T1000 (cell line): Measurements from ENCODE around the gene SAA1.
"Not testable (repeated sequence)": the region's sequence is repeated elsewhere in the genome, so short reads cannot be mapped to it uniquely, and the experiment has no call there.

Source experiments
- DNase-seq: peaks from one replicate; lab custom pipeline; 2025; ENCODE audit warnings: mixed read lengths; lab: John Stamatoyannopoulos, UW

SAA1 gene

DNA sequence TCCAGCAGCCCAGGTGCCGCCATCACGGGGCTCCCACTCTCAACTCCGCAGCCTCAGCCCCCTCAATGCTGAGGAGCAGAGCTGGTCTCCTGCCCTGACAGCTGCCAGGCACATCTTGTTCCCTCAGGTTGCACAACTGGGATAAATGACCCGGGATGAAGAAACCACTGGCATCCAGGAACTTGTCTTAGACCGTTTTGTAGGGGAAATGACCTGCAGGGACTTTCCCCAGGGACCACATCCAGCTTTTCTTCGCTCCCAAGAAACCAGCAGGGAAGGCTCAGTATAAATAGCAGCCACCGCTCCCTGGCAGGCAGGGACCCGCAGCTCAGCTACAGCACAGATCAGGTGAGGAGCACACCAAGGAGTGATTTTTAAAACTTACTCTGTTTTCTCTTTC, at the start of gene SAA1:
Gene SAA1 (plus strand): TSS at position 316 of the 400 bp plus-strand sequence. CDS start 624 bp downstream, outside the sequence.
- no peak for DNase-seq

DNA sequence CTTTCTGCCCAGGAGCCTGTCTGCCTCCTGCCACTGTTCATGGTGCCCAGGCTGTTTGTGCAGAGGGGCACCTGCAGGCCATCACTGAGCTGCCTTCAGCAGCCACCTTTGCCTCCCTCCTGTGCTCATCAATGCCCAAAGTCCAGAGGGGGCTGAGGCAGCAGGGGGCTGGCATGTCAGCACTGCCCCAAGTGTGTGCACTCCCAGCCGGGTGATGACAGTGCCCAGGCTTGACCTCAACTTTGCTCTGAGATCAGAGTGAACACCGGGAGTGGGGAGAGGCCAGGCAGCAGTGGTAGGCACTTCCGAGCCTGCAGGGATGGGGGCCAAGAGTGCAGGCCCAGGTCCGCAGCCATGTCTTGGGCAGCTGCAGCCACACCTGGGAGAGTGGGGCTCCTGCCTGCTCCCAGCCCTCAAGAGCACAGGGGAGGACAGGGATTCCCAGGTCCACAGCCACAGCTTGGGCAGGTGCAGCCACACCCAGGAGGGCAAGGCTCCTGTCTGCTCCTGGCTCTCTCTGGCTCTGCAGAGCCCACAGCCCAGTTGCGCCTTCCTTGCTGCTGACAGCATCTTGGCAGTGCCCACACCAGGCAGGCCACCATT, 44.7 kb upstream of the SAA1 start:
- no peak for DNase-seq

DNA sequence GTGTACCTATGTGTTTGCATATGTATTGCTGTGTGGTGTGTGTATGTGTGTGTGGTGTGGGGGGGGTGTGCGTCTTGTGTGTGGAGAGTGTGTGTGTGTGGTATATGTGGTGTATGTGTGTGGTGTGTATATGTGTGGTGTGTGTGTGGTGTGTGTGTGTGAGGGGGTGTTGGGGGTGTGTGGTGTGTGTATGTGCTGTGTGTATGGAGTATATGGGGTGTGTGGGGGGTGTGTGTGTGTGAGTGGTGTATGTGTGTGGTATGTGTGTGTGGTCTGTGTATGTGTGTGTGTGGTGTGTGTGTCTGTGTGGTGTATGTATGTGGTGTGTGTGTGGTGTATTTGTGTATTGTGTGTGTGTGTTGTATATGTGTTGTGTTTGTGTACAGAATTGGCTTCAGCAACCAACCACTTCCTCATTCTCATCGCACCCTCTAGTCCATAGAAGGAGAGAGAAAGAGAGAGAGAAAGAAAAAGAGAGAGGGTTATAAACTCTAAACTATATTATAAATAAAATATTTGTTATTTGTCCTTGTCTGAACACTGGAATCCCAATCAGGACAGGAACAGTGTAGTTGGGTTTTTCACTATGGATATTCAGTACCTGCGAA, 43.1 kb upstream of the SAA1 start:
- no peak for DNase-seq

DNA sequence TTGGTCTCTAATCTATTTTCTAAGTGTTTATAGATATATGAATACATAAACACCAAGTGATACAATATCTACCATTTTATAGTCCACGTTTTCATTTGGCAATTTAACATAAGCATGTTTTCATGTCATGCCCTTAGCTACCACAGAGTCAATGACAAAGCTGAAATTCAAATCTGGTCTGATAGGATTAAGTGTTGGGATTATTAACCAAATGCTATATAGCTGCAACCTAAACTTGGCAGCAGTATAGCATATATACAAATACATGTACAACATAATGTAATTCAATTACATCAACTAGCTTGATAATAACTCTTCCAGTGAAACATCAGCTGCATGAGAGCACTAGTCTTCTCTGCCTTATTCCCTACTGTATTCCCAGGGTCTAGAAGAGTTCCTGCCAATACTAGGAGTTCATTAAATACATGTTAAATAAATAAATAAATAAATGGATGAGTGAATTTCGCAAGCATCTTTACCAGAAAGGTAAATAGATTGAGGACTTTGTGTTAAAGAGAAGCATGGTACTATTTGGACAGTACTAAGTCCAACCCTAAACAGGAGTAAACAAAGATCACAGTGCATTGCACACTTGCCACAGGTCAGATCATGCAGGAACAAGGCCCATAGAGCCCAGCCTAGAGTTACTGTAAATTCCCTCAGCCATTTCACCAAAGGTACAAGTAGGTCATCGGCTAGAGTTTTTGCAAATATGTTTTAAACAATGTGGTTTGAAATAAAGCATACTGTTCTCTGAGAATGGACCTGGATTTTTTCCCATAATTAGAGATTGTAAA, 42.3 kb upstream of the SAA1 start:
- no peak for DNase-seq

DNA sequence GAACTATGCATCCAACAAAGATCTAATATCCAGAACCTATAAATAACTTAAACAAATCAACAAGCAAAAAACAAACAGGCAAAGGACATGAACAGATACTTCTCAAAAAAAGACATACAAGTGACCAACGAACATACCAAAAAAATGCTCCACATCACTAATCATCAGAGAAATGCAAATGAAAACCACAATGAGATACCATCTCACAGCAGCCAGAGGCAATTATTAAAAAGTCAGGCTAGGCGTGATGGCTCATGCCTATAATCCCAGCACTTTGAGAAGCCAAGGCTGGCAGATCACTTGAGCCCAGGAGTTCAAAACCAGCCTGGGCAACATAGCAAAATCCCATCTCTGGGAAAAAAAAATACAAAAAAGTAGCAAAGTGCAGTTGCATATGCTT, 40.2 kb upstream of the SAA1 start:
- DNase-seq: no peak

DNA sequence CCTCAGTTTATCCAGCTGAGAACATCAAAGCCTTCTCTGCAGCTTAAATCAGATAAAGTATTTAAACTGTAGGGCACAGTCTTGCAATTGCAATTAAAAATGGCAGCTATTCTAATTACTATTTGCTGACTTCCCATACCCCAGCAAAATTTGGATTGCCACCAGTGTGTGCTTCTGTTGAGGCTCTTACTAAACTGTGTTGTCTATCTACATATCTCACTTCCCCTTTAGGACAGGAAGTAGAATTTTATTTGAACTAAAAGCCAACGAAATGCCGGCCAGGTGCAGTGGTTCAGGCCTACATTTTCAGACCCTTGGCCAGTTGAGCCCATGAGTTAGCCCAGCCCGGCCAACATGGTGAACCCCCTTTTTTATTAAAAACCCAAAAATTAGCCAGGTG, 36.6 kb upstream of the SAA1 start:
- no peak for DNase-seq

DNA sequence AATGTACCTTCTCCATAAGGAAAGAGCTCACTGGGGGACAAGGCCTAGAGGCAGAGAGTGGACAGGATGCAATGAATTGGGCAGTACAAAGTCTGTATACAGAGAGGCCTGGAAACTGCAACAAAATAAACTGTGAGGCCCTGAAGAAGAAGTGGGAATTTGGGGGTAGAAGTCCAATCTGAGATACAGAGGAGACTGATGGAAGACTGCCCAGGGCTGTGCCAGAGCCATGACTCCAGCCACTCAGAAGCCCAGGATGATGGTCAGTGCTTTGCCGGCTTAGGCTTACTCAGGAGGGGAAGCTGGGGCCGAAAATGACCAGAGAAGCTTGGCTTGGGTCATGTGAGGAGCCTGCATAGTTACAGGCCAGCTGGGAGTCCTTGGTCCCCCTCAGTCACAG, 35.2 kb upstream of the SAA1 start:
- DNase-seq: no peak

DNA sequence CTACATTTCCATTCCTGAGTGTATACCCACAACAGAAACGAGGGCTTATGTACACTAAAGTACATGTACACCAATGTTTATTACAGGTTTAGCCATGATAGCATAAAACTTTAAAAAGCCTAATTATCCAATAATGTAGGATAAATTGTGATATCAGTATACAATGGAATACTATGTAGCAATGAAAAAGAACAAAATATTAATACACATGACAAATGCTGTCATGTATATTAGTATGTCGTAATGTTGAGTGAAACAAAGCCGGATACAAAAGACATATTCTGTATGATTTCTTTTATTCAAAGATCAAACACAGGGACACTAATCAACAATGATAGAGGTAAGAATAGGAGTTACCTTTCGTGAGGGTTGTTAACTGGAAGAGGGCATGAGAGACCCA, 32.2 kb upstream of the SAA1 start:
- DNase-seq: no peak

DNA sequence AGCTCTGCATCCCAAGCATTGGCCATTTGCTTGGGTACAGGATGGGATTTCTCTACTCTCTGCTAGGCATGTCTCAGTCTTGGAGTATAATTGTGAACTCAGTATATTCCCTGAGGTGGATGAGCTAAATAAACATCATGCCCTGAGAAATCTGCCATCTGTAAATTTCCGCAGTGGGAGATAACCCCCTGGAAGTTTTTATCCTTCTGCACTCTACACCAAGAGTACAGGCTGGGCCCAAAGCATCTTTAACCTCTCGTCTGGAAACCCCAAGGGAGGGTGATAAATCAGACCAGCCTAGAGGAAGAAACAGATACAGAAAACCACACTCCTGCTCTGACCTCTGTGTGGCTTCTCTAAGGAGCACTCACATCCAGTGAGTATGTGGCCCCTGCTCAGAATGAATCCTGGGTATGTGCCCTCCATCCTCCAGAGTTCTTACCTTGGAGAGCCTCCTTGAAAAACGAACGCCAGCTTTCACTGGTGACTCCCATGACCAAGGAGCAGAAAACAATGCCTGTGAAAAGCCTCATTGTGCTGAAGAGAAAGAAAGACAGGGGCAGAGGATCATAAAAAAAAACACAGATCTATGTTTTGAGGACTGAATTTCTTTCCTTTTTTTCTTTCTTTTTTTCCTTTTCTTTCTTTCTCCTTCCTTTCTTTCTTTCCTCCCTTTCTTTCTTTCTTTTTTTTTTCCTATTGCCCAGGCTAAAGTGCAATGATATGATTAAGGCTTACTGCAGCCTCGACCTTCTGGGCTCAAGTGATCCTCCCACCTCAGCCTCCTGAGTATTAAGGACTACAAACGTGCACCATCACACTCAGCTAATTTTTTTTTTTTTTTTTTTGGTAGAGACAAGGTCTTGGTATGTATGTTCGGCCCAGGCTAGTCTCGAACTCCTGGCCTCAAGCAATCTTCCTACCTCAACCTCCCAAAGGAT, 30.4 kb upstream of the SAA1 start:
- DNase-seq: no peak

DNA sequence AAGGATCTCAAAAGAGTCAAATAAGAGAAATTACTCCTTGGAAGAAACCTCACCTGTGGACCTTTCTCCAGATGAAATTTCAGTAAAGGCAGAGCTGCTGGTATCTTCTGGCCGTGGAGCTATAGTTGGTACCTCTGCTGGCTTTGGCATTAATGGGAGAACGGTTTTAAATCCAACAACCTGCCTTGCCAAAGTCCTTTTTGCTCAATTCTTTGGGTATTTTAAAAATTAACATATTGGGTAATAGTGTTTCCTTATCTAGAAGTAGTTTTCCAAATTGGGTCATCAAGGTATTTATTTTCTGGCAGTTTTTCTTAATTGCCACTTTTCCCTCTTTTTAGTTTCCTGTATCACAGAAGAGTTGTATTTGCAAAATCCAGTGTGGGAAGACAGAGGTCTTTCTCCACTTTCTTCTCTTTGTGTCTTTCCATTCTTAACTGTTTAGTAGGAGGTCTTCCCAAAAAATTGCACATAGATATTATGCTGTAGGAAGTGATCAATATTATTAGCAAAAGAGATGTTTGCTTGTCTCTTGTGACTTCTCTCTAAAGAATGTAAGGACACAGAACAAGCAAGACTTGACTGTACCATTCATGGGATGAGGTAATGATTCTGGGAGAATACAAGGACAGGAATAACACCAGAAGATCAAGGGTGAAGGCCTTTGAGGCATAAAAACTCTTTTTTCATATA, 29.3 kb upstream of the SAA1 start, which contains the start of gene SAA4:
Gene SAA4 (minus strand): TSS at position 139 of the 693 bp plus-strand sequence. CDS start 876 bp downstream, outside the sequence.
- no peak for DNase-seq

DNA sequence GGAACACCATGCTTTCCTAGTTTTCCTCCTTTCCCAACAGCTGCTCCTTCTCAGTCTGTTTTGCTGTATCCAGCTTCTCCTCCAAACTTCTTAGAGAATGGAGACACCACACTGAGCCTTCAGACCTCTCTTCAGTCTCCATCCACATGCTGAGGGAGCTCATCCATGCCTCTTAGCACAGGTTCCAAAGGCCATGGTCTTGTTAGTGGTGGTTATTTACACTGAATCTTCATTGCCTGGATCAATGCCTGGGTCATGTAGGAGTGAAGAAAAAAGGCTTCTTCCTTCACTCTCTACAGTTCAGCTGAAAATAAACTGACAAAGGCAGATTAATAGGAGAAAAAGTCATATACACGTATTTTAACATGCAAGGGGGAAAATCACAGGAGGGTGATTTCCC, 26.4 kb upstream of the SAA1 start:
- no peak for DNase-seq

DNA sequence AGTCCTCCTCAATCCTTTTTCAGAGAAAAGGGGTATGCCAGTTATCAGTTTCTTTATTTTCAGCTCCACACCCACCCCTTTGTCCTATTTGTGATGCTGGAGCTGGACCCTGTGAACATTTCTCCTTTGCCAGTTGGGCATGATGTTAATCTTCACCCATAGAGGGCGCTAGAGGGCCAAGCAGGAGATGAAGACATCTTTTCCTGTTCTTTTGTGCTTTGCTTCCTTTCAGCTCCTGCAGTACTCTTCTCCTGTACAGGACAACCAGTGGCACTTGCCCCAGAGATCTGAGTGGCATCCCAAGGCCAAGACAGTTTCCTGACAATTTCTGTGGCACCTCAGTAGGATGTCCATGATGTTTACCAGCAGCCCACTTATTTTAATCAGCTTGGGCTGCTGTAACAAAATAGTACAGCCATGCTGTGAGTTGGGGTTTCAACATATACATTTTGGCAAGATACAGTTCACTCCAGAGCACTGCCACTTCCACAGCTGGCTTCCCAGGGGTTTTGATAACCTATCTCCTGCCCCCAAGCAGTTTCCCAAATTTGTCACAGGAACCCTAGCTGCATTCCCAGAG, 22.2 kb upstream of the SAA1 start:
- no peak for DNase-seq

DNA sequence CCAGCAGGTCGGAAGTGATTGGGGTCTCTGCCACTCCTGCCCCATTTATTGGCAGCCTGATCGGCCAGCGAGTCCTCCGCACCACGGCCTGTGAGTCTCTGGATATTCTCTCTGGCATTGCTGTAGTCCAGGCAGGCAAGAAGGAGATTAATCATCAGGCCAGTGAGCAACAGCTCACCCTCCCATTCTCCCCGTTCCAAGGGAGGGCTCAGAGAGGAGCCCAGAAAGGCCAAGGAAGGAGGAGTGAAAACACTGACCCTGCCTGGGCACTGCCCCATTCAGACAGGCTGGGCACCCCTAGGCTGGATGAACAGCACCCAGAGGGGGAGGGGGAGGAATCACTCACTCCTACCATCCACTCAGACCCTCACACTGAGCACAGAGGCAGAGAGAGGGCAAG, 20.7 kb upstream of the SAA1 start:
- DNase-seq: no peak

DNA sequence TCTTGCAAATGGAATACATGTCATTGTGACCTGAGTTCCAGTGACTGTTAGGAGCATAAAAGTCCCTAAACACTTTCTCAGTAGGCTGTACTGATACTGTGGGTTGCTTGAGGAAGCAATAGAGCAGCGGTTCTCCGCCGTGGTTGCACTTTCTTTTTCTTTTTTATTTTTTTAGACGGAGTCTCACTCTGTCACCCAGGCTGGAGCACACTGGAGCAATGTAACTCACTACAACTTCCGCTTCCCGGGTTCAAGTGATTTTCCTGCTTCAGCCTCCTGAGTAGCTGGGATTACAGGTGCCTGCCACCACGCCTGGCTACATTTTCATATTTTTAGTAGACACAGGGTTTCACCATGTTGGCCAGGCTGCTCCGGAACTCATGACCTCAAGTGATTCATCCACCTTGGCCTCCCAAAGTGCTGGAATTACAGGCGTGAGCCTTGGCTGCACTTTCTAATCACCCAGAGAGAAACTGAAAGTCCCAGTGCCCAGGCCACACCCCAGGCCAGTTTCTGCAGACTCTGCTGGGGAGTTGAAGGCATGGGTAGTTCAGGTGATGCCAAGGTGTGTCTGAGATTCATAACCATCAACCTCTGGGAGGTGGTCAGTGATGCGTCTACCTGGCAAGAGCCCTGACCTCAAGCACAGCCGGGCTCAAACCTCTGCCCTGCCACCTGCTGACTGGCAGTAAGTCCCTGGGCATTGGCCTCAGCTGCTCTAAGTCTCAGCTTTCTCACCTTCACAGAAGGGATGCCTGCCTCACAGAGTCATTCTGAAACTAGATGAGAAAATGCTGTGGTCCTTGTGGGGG, 19.5 kb upstream of the SAA1 start:
- DNase-seq: not testable (repeated sequence)

DNA sequence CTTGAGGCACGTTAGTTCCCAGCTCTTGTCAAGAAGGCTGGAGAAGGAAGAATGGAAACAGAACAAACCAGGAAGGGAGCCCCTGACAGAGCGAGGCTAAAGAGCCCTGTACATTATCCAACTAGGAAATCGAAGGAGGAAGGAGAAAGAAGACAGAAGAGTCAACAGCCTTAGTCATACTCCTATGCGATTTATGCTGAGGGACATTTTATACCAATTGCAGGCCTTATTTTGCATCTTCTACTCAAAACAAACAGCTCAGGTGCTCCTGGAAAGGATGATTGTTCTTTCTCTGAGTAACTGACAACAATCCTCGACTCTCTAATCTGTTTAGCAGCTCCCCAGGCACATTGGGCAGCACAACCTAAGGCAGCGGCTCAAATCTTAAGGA, 18.9 kb upstream of the SAA1 start:
- DNase-seq: not testable (repeated sequence)

DNA sequence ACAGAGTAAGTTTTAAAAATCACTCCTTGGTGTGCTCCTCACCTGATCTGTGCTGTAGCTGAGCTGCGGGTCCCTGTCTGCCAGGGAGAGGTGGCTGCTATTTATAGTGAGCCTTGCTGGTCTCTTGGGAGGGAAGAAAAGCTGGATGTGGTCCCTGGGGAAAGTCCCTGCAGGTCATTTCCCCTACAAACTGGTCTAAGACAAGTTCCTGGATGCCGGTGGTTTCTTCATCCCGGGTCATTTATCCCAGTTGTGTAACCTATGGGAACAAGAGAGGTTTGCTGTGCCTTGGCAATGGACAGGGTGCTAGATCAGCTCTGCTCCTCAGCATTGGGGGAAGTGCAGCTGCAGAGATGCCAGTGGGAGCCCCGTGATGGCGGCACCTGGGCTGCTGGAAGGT, 17.5 kb upstream of the SAA1 start, which contains the start of gene SAA2:
Gene SAA2 (minus strand): TSS at position 108 of the 400 bp plus-strand sequence. CDS start 657 bp downstream, outside the sequence.
- no peak for DNase-seq

DNA sequence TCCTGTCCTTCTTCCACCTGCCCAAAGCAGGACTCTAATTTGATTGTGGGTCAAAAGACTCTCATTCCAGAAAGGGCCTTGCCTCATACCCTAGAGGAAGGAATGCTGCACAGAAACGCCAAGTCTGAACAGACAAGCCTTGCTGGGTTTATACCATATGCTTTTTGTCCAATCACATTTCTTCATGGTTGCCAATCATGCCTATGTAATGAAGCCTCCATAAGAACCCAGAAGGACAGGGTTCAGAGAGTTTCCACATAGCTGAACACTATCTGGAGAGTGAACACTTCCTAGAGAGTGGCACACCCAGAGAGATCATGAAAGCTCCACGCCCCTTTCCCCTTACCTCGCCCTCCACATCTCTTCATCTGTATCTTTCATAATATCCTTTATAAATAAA, 12.8 kb upstream of the SAA1 start:
- no peak for DNase-seq

DNA sequence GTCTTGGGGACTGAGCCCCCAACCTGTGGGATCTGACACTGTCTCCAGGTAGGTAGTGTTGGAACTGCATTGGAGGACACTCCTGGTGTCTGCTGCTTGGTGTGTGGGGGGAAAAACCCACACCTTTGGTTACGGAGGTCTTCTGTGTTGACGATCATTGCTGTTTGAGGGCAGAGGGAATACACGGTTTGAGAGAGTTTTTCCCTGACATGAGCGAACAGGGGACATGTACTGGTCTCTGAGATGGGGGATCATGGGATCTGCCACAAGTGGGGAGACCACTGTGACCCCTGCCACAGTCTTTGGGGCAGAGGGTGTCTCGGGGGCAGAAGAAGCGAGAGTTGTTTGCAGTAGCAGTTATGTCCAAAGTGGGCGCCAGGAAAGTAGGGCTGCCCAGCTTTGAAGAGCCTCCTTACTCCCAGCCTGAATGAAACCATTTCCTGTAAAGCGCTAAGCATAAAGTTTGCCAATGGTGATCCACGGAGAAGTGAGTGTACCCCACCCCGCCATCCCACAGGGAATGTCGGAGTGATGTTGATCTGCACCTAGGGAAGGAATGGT, 12.2 kb upstream of the SAA1 start:
- no peak for DNase-seq

DNA sequence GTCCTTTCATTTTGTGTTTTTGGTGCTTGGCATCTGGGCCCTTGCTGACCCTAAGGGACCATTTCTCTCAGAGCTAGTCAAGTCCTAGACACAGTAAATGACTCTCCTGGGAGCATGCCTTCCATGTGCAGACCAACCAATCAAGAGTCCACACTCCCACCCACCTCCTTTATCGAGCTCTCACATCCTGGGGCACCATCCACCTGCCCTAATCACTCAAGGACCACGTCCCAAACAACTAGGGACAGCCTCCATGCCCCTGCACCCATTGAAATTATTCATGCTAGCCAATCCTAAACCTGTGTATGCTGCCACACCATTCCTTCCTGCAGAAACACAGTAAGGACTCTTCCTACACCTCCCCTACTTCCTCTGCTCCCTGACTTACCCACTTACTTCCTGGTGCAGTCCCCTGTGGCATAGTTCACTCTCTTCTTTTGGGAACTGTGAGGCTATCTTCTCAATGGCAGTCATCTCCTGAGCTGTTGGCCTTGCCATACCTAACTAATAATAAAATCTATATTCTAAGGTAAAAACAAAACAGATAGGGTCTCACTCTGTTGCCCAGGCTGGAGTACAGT, 11.2 kb upstream of the SAA1 start:
- DNase-seq: no peak
